SK-N-SH treated with all-trans-retinoic acid at 6 μM for 48 hours (cell line): ENCODE results near the gene ELK4.

Source experiments
- ATAC-seq: fragments of 200-7000 bp; cut with Tn5 transposase; 3 replicates; pipeline ENCODE4 v1.9.1; 2020; ENCODE audit warnings: mild to moderate bottlenecking, moderate library complexity
- ARNTL ChIP-seq: fragments of 450-650 bp; formaldehyde crosslinking; IDR thresholded peaks from 2 replicates; pipeline ENCODE4 v1.5.0; 2020; ENCODE audit warnings: low read depth, mild to moderate bottlenecking, moderate library complexity, borderline replicate concordance
- BACH2 ChIP-seq: fragments of 250-450 bp; sonication (Bioruptor Pico); IDR thresholded peaks from 2 replicates; pipeline ENCODE4 v1.9.0; 2021; ENCODE audit warnings: mild to moderate bottlenecking, borderline replicate concordance
- CSDC2 ChIP-seq: fragments of 250-450 bp; sonication (Bioruptor Pico); IDR thresholded peaks from 2 replicates; pipeline ENCODE4 v1.5.0; 2020; ENCODE audit warnings: mild to moderate bottlenecking, moderate library complexity
- ESRRG ChIP-seq: fragments of 250-450 bp; sonication (Bioruptor Pico); IDR thresholded peaks from 2 replicates; pipeline ENCODE4 v1.6.1; 2021; ENCODE audit warnings: mild to moderate bottlenecking
- GLIS3 ChIP-seq: fragments of 250-450 bp; sonication (Bioruptor Pico); IDR thresholded peaks from 2 replicates; pipeline ENCODE4 v1.5.0; 2020; ENCODE audit warnings: mild to moderate bottlenecking, moderate library complexity
- ISL1 ChIP-seq: fragments of 250-450 bp; sonication (Bioruptor Pico); IDR thresholded peaks from 2 replicates; pipeline ENCODE4 v2.1.2; 2022; ENCODE audit warnings: mild to moderate bottlenecking, moderate library complexity
- OSR1 ChIP-seq: fragments of 250-450 bp; sonication (Bioruptor Pico); IDR thresholded peaks from 2 replicates; pipeline ENCODE4 v1.8.0; 2022; ENCODE audit warnings: moderate library complexity, mild to moderate bottlenecking, inconsistent platforms
- PPARA ChIP-seq: fragments of 250-450 bp; sonication (Bioruptor Pico); IDR thresholded peaks from 2 replicates; pipeline ENCODE4 v1.5.0; 2020; ENCODE audit warnings: mild to moderate bottlenecking, borderline replicate concordance
- RARB ChIP-seq: fragments of 250-450 bp; sonication (Bioruptor Pico); IDR thresholded peaks from 2 replicates; pipeline ENCODE4 v1.8.0; 2021; ENCODE audit warnings: mild to moderate bottlenecking, moderate library complexity
- SNAI2 ChIP-seq: fragments of 250-450 bp; sonication (Bioruptor Pico); IDR thresholded peaks from 2 replicates; pipeline ENCODE4 v1.5.0; 2020; ENCODE audit warnings: mild to moderate bottlenecking, moderate library complexity
- TCF4 ChIP-seq: fragments of 250-450 bp; sonication (Bioruptor Pico); IDR thresholded peaks from 2 replicates; pipeline ENCODE4 v1.8.0; 2021; ENCODE audit warnings: mild to moderate bottlenecking, moderate library complexity, borderline replicate concordance
- TOX ChIP-seq: fragments of 250-450 bp; sonication (Bioruptor Pico); IDR thresholded peaks from 2 replicates; pipeline ENCODE4 v1.8.0; 2021; ENCODE audit warnings: mild to moderate bottlenecking, moderate library complexity, borderline replicate concordance
- ZC3H10 ChIP-seq: fragments of 250-450 bp; sonication (Bioruptor Pico); IDR thresholded peaks from 2 replicates; pipeline ENCODE4 v1.5.1; 2021; ENCODE audit warnings: mild to moderate bottlenecking, moderate library complexity
- ZFP3 ChIP-seq: fragments of 250-450 bp; sonication (Bioruptor Pico); IDR thresholded peaks from 2 replicates; pipeline ENCODE4 v1.5.0; 2020; ENCODE audit warnings: mild to moderate bottlenecking, moderate library complexity
- ZFP30 ChIP-seq: fragments of 450-650 bp; formaldehyde crosslinking; IDR thresholded peaks from 2 replicates; pipeline ENCODE4 v1.5.0; 2022; ENCODE audit warnings: mild to moderate bottlenecking, moderate library complexity
- ZNF565 ChIP-seq: fragments of 450-650 bp; formaldehyde crosslinking; conservative IDR thresholded peaks from 2 replicates; pipeline ENCODE4 v1.5.0; 2020; ENCODE audit warnings: low read depth, mild to moderate bottlenecking, moderate library complexity
- ZNF70 ChIP-seq: fragments of 450-650 bp; formaldehyde crosslinking; IDR thresholded peaks from 2 replicates; pipeline ENCODE4 v1.5.0; 2020; ENCODE audit warnings: mild to moderate bottlenecking, moderate library complexity
- ZNF8 ChIP-seq: fragments of 450-650 bp; formaldehyde crosslinking; IDR thresholded peaks from 2 replicates; pipeline ENCODE4 v1.5.0; 2020; ENCODE audit warnings: mild to moderate bottlenecking, moderate library complexity
- TF ChIP-seq, protein P1 (sequence below): fragments of 250-450 bp; sonication (Bioruptor Pico); IDR thresholded peaks from 2 replicates; pipeline ENCODE4 v1.8.0; 2021; ENCODE audit warnings: low read depth, mild to moderate bottlenecking, moderate library complexity, borderline replicate concordance
- TF ChIP-seq, protein P2 (sequence below): fragments of 250-450 bp; sonication (Bioruptor Pico); IDR thresholded peaks from 2 replicates; pipeline ENCODE4 v1.8.0; 2020; ENCODE audit warnings: mild to moderate bottlenecking, moderate library complexity, borderline replicate concordance
- TF ChIP-seq, protein P3 (sequence below): fragments of 250-450 bp; sonication (Bioruptor Pico); IDR thresholded peaks from 2 replicates; pipeline ENCODE4 v1.5.1; 2021; ENCODE audit warnings: mild to moderate bottlenecking, moderate library complexity
- TF ChIP-seq, protein P4 (sequence below): fragments of 250-450 bp; sonication (Bioruptor Pico); IDR thresholded peaks from 2 replicates; pipeline ENCODE4 v1.5.1; 2020; ENCODE audit warnings: low read depth, mild to moderate bottlenecking, moderate library complexity

ELK4 gene

DNA sequence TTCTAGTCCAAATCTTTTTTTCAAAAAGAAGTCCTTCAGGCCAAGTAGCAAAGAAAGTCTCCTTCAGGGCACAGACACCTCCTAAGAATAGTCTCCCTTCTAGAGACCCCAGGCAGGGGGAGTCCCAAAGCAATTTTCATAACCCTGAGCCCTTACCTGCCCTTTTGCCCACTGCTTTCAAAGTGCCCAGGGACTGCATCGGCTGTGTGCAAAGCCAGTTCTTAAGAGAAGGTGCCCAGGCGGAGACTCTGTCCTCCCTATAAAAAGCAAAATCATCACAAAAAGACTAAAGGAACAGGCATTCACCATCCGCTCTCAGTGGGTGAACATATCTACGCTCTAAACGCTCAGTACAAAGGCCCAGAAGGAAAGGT lies 32.2 kb downstream of the ELK4 start:
- TF ChIP-seq BACH2 (CRISPR knock-in tag) (no peak), ZNF8 (CRISPR knock-in tag) (no peak), ZNF565 (CRISPR knock-in tag) (no peak), OSR1 (CRISPR knock-in tag) (no peak), ISL1 (no peak), ARNTL (CRISPR knock-in tag) (no peak), SNAI2 (CRISPR knock-in tag) (no peak), ZFP3 (no peak), RARB (no peak), ZFP30 (no peak), TOX (CRISPR knock-in tag) (no peak), CSDC2 (no peak)
- TF ChIP-seq, protein P1, sequence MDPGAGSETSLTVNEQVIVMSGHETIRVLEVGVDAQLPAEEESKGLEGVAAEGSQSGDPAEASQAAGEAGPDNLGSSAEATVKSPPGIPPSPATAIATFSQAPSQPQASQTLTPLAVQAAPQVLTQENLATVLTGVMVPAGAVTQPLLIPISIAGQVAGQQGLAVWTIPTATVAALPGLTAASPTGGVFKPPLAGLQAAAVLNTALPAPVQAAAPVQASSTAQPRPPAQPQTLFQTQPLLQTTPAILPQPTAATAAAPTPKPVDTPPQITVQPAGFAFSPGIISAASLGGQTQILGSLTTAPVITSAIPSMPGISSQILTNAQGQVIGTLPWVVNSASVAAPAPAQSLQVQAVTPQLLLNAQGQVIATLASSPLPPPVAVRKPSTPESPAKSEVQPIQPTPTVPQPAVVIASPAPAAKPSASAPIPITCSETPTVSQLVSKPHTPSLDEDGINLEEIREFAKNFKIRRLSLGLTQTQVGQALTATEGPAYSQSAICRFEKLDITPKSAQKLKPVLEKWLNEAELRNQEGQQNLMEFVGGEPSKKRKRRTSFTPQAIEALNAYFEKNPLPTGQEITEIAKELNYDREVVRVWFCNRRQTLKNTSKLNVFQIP (CRISPR knock-in tag) = no peak
- TF ChIP-seq, protein P2, sequence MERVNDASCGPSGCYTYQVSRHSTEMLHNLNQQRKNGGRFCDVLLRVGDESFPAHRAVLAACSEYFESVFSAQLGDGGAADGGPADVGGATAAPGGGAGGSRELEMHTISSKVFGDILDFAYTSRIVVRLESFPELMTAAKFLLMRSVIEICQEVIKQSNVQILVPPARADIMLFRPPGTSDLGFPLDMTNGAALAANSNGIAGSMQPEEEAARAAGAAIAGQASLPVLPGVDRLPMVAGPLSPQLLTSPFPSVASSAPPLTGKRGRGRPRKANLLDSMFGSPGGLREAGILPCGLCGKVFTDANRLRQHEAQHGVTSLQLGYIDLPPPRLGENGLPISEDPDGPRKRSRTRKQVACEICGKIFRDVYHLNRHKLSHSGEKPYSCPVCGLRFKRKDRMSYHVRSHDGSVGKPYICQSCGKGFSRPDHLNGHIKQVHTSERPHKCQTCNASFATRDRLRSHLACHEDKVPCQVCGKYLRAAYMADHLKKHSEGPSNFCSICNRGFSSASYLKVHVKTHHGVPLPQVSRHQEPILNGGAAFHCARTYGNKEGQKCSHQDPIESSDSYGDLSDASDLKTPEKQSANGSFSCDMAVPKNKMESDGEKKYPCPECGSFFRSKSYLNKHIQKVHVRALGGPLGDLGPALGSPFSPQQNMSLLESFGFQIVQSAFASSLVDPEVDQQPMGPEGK = no peak
- TF ChIP-seq, protein P3, sequence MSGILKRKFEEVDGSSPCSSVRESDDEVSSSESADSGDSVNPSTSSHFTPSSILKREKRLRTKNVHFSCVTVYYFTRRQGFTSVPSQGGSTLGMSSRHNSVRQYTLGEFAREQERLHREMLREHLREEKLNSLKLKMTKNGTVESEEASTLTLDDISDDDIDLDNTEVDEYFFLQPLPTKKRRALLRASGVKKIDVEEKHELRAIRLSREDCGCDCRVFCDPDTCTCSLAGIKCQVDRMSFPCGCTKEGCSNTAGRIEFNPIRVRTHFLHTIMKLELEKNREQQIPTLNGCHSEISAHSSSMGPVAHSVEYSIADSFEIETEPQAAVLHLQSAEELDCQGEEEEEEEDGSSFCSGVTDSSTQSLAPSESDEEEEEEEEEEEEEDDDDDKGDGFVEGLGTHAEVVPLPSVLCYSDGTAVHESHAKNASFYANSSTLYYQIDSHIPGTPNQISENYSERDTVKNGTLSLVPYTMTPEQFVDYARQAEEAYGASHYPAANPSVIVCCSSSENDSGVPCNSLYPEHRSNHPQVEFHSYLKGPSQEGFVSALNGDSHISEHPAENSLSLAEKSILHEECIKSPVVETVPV = no peak

DNA sequence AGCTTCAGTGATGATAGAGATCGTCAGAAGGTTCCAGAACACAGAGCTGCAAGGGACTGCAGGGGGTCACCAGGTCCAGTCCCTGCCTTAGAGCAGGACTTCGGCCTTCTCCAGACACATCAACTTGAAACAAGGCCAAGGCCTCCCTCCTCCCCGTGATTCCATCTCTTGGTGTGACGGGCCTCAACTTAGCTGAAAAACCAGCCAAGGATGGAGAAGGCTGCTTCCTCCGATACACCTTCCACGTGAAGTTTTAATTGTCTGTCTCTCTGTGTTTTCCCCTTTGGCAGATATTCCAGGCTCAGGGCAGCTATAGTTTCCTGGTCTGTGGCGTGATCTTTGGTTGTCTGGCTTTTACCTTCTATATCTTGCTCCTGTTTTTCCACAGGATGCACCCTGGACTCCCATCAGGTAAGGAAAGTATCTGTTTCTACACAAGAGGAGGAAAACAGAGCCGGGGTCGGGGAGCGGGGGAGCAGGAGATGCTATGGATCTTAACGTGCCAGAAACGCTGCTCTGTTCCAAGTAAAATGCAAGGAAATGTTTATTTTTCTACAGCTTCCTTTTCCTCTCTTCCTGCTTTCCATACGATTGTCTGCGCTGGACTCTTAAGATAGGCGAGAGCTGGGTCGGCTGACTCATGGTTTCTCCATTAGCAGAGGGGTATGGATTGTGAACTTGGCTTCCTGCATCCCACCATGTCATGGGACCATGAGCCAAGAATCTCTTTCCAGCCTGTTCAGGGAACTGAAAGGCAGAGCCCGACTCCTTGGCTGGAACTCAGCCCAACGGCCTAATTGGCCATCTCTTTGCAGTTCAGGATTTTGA lies 32.8 kb downstream of the ELK4 start:
- TF ChIP-seq ESRRG (CRISPR knock-in tag) (no peak), ZNF565 (CRISPR knock-in tag) (no peak), GLIS3 (CRISPR knock-in tag) (no peak), CSDC2 (no peak), ZNF70 (CRISPR knock-in tag) (no peak), PPARA (CRISPR knock-in tag) (no peak), TCF4 (CRISPR knock-in tag) (no peak), TOX (CRISPR knock-in tag) (no peak), ISL1 (no peak), ZC3H10 (CRISPR knock-in tag) (no peak)
- TF ChIP-seq, protein P3 = no peak
- TF ChIP-seq, protein P4, sequence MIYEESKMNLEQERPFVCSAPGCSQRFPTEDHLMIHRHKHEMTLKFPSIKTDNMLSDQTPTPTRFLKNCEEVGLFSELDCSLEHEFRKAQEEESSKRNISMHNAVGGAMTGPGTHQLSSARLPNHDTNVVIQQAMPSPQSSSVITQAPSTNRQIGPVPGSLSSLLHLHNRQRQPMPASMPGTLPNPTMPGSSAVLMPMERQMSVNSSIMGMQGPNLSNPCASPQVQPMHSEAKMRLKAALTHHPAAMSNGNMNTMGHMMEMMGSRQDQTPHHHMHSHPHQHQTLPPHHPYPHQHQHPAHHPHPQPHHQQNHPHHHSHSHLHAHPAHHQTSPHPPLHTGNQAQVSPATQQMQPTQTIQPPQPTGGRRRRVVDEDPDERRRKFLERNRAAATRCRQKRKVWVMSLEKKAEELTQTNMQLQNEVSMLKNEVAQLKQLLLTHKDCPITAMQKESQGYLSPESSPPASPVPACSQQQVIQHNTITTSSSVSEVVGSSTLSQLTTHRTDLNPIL (CRISPR knock-in tag) = no peak
- ATAC-seq = peak; percentile 90

More for the DNA sequence above, 32.2 kb downstream of the ELK4 start:
- ATAC-seq = peak; percentile 53

DNA sequence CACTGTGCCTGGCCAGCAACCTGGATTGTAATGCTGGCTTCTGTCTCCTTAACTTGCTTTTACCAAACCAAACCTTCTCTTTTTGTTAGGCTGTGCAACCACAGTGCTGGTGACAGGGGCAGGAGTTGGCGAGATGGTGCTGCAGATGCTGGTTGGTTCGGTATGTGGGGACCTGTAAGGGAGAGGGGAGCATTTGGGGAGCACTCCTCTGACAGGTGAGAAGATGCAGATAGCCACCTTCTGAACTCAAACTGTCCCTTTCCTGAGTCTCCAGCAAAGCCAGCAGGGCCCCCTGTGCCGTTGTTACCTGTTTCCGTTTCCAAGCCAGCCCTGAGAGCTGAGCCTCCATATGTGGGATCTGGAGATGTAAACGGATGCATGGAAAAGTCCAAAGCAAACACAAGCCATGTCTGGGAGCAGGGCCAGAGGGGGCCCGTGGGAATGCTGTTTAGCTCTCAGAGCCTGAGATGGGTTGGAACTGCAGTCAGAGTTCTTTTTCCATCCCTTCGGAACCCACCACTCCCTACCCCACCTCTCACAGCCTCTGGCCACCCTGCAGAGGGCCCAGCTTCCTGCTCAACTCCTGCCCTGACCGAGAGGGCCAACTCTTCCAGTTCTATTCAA lies 34.0 kb downstream of the ELK4 start:
- TF ChIP-seq, protein P1 (CRISPR knock-in tag) = no peak
- TF ChIP-seq ZFP3 (no peak), ZNF565 (CRISPR knock-in tag) (no peak), ZNF70 (CRISPR knock-in tag) (no peak)
- TF ChIP-seq, all 23 proteins: peak for 0
- ATAC-seq = no peak
